ENCODE data around the gene WDR7. TPM values are rescaled to one million over a fixed set of nuclear protein-coding genes. Genes with fewer than 3 reads are reported as not detected.

Gene WDR7
- total and polyA plus RNA-seq, 4 experiments from 2014 or later = 22.3 to 50.8 (median 36.2) TPM

GRCh38 chr18:57015451-57015850 lies 364.3 kb downstream of the WDR7 start:
- Mint-ChIP-seq H3K9me3 (no peaks in the 10 kb centered on the region), H3K4me1 (peaks cover 9 to 14% (median 13%) of the 10 kb centered on the region in 4 donors), H3K36me3 (peaks cover 4 to 9% of the 10 kb centered on the region in 2 donors), H3K4me3 (no peak overlapping the region), H3K27ac (no peak overlapping the region), H3K27me3 (no peaks in the 10 kb centered on the region)
- ChIA-PET CTCF (ENCODE audit: partially characterized antibody) (no interaction called here), POLR2A (ENCODE audit: partially characterized antibody) (no interaction called here)
- peaks cover 7% of the 10 kb centered on the region for H3K4me1 ChIP-seq (ENCODE audit: insufficient read depth, low read length)
- no peaks in the 10 kb centered on the region for H3K27me3 ChIP-seq (ENCODE audit: insufficient read depth, low read length)
- DNase-seq = no peak
- no peak overlapping the region for H3K27ac ChIP-seq (ENCODE audit: low read depth, low read length)
- no peak overlapping the region for H3K4me3 ChIP-seq (ENCODE audit: low read length in 2 of 2)
- no peaks in the 10 kb centered on the region for H3K36me3 ChIP-seq (ENCODE audit: insufficient read depth, low read length)
- intact Hi-C loops (cut with micrococcal nuclease) = no loop called here
- no peaks in the 10 kb centered on the region for H3K9me3 ChIP-seq (ENCODE audit: control insufficient read depth in 1 of 2, low read length in 2 of 2)

- Mint-ChIP-seq H3K27me3 (no peaks in the 10 kb centered on the region), H3K36me3 (peaks cover 23 to 27% of the 10 kb centered on the region in 2 donors), H3K27ac (no peak overlapping the region), H3K9me3 (no peaks in the 10 kb centered on the region), H3K4me1 (peaks cover 9 to 14% (median 13%) of the 10 kb centered on the region in 4 donors), H3K4me3 (no peak overlapping the region)
- ChIA-PET CTCF (ENCODE audit: partially characterized antibody) (interaction anchor here (1.9 kb wide), 1 partner anchor 18 kb away, joined by 3 read pairs; no protein-coding TSS in a partner anchor), POLR2A (ENCODE audit: partially characterized antibody) (no interaction called here)
- intact Hi-C loops (cut with micrococcal nuclease) = no loop called here
- Histone ChIP-seq H3K4me1 (ENCODE audit: insufficient read depth, low read length) (peaks cover 7% of the 10 kb centered on the region), H3K27ac (ENCODE audit: low read depth, low read length) (no peak overlapping the region), H3K27me3 (ENCODE audit: insufficient read depth, low read length) (no peaks in the 10 kb centered on the region), H3K4me3 (ENCODE audit: low read length in 2 of 2) (no peak overlapping the region), H3K36me3 (ENCODE audit: insufficient read depth, low read length) (no peaks in the 10 kb centered on the region), H3K9me3 (ENCODE audit: control insufficient read depth in 1 of 2, low read length in 2 of 2) (no peaks in the 10 kb centered on the region)
- DNase-seq = no peak
Measured at GRCh38 chr18:57018845-57019244, 367.7 kb downstream of the WDR7 start.

DNA sequence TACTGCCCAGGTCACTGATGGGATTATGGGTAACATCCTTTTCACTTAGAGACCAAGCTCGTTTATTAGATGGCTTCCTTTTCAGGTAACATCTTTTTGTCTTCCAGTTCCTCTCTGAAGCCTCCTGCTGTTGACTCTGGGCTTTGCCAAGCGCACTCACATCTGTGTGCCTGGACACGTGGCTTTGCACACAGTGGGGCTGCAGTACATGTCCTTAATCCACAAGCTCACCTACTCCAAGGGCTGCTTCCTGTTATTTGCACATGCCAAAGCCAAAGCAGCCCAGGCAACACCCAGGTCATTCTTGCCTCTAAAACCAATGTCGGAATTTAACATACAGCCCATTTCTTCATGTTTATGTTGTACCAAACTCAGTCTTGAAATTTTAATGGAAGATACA lies 371.6 kb downstream of the WDR7 start:
- peaks cover 0 to under 1% (median under 1%) of the 10 kb centered on the region in 4 donors for H3K4me1 Mint-ChIP-seq
- H3K4me3 Mint-ChIP-seq = no peak overlapping the region
- no peak for DNase-seq
- H3K36me3 Mint-ChIP-seq = peaks cover 50 to 54% of the 10 kb centered on the region in 2 donors
- intact Hi-C loops (cut with micrococcal nuclease) = no loop called here
- no peak overlapping the region for H3K4me3 ChIP-seq (ENCODE audit: low read length in 2 of 2)
- peaks cover 9% of the 10 kb centered on the region for H3K36me3 ChIP-seq (ENCODE audit: insufficient read depth, low read length)
- ChIA-PET POLR2A (ENCODE audit: partially characterized antibody) (no interaction called here), CTCF (ENCODE audit: partially characterized antibody) (no interaction called here)
- H3K27me3 ChIP-seq (ENCODE audit: insufficient read depth, low read length) = no peaks in the 10 kb centered on the region
- no peak overlapping the region for H3K27ac ChIP-seq (ENCODE audit: low read depth, low read length)
- no peaks in the 10 kb centered on the region for H3K9me3 ChIP-seq (ENCODE audit: control insufficient read depth in 1 of 2, low read length in 2 of 2)
- H3K9me3 Mint-ChIP-seq = no peaks in the 10 kb centered on the region
- no peaks in the 10 kb centered on the region for H3K4me1 ChIP-seq (ENCODE audit: insufficient read depth, low read length)
- no peaks in the 10 kb centered on the region for H3K27me3 Mint-ChIP-seq
- H3K27ac Mint-ChIP-seq = peak overlapping the region in 2 of 7 donors; percentile 23 to 68

DNA sequence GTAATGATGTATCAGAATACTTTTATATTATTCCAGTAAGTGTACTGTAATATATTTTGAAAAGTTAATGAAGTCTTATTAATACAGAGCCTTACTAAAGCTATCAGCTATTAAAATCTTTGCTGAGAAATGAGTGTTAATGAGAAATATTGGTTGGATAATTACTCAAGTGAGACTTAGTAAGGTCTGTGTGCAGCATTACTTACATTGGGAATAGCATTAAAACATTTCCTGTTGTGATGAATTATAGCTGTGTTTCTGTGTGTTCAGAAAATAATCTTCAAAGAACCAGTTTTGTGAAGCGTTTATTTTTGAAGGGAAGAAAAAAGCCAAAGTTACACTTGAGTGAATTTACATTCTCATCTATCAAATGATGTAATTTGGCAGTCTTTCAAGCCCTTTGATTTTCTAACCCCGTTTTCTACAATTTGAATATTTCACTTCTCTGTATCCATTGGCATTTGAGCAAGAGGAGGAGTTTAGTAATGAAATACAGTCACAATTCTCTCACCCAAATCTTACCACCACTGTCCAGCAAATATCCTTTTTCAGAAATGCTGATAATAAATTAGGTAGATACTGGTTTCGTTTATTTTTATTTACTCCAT lies 372.2 kb downstream of the WDR7 start:
- Histone ChIP-seq H3K27ac (ENCODE audit: low read depth, low read length) (no peak overlapping the region), H3K4me1 (ENCODE audit: insufficient read depth, low read length) (no peaks in the 10 kb centered on the region), H3K36me3 (ENCODE audit: insufficient read depth, low read length) (peaks cover 13% of the 10 kb centered on the region), H3K9me3 (ENCODE audit: control insufficient read depth in 1 of 2, low read length in 2 of 2) (no peaks in the 10 kb centered on the region), H3K27me3 (ENCODE audit: insufficient read depth, low read length) (no peaks in the 10 kb centered on the region), H3K4me3 (ENCODE audit: low read length in 2 of 2) (no peak overlapping the region)
- H3K36me3 Mint-ChIP-seq = peaks cover 54 to 56% of the 10 kb centered on the region in 2 donors
- intact Hi-C loops (cut with micrococcal nuclease) = no loop called here
- ChIA-PET CTCF (ENCODE audit: partially characterized antibody) (no interaction called here), POLR2A (ENCODE audit: partially characterized antibody) (no interaction called here)
- no peaks in the 10 kb centered on the region for H3K27me3 Mint-ChIP-seq
- DNase-seq = no peak
- H3K4me1 Mint-ChIP-seq = no peaks in the 10 kb centered on the region
- H3K4me3 Mint-ChIP-seq = no peak overlapping the region
- no peaks in the 10 kb centered on the region for H3K9me3 Mint-ChIP-seq
- H3K27ac Mint-ChIP-seq = no peak overlapping the region

GRCh38 chr18:57025540-57025939 lies 374.4 kb downstream of the WDR7 start:
- Mint-ChIP-seq H3K27ac (no peak overlapping the region), H3K4me3 (no peak overlapping the region), H3K27me3 (no peaks in the 10 kb centered on the region), H3K9me3 (no peaks in the 10 kb centered on the region), H3K36me3 (peaks cover 68 to 70% of the 10 kb centered on the region in 2 donors), H3K4me1 (no peaks in the 10 kb centered on the region)
- POLR2A ChIA-PET (ENCODE audit: partially characterized antibody) = no interaction called here
- H3K36me3 ChIP-seq (ENCODE audit: insufficient read depth, low read length) = peaks cover 13% of the 10 kb centered on the region
- no peaks in the 10 kb centered on the region for H3K27me3 ChIP-seq (ENCODE audit: insufficient read depth, low read length)
- H3K4me1 ChIP-seq (ENCODE audit: insufficient read depth, low read length) = no peaks in the 10 kb centered on the region
- CTCF ChIA-PET (ENCODE audit: partially characterized antibody) = no interaction called here
- no peak for DNase-seq
- intact Hi-C loops (cut with micrococcal nuclease) = no loop called here
- no peak overlapping the region for H3K27ac ChIP-seq (ENCODE audit: low read depth, low read length)
- H3K4me3 ChIP-seq (ENCODE audit: low read length in 2 of 2) = no peak overlapping the region
- H3K9me3 ChIP-seq (ENCODE audit: control insufficient read depth in 1 of 2, low read length in 2 of 2) = no peaks in the 10 kb centered on the region

- no peak for DNase-seq
- H3K4me1 Mint-ChIP-seq = no peaks in the 10 kb centered on the region
- no peaks in the 10 kb centered on the region for H3K27me3 Mint-ChIP-seq
- CTCF ChIA-PET (ENCODE audit: partially characterized antibody) = no interaction called here
- no peaks in the 10 kb centered on the region for H3K9me3 ChIP-seq (ENCODE audit: control insufficient read depth in 1 of 2, low read length in 2 of 2)
- peaks cover 69 to 70% of the 10 kb centered on the region in 2 donors for H3K36me3 Mint-ChIP-seq
- intact Hi-C loops (cut with micrococcal nuclease) = no loop called here
- POLR2A ChIA-PET (ENCODE audit: partially characterized antibody) = no interaction called here
- no peaks in the 10 kb centered on the region for H3K27me3 ChIP-seq (ENCODE audit: insufficient read depth, low read length)
- no peaks in the 10 kb centered on the region for H3K9me3 Mint-ChIP-seq
- H3K4me3 ChIP-seq (ENCODE audit: low read length in 2 of 2) = no peak overlapping the region
- H3K36me3 ChIP-seq (ENCODE audit: insufficient read depth, low read length) = peaks cover 13% of the 10 kb centered on the region
- no peak overlapping the region for H3K27ac ChIP-seq (ENCODE audit: low read depth, low read length)
- H3K4me3 Mint-ChIP-seq = no peak overlapping the region
- H3K27ac Mint-ChIP-seq = no peak overlapping the region
- no peaks in the 10 kb centered on the region for H3K4me1 ChIP-seq (ENCODE audit: insufficient read depth, low read length)
Measured at GRCh38 chr18:57026316-57026715, 375.2 kb downstream of the WDR7 start.

DNA sequence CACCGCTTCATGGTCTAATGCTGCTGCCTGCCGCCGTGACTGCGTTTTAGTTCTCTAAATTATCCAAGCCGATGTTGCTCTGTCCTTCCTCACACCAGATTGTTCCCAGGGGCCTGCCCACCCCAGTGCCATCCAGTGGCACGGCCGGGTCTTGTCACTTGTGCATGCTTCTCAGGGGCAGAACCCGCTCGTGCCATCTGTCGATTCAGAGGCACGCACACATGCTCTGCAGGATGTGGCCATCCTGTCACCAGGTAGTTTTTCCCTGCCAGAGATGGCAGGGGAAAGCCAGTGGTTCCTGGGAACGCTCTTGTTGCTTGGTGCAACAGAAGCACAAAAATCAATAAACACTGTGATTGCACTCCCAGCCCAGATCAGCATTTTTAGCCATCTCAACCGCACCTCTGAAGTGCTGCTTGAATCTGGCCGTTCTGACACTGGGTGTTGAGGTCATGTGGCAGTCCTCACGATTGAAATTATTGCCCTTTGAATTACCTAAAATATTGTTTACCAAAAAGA lies 376.1 kb downstream of the WDR7 start:
- no peak overlapping the region for H3K27ac ChIP-seq (ENCODE audit: low read depth, low read length)
- POLR2A ChIA-PET (ENCODE audit: partially characterized antibody) = no interaction called here
- CTCF ChIA-PET (ENCODE audit: partially characterized antibody) = no interaction called here
- Mint-ChIP-seq H3K27ac (no peak overlapping the region), H3K9me3 (no peaks in the 10 kb centered on the region), H3K36me3 (peaks cover 67 to 71% of the 10 kb centered on the region in 2 donors), H3K27me3 (no peaks in the 10 kb centered on the region), H3K4me1 (no peaks in the 10 kb centered on the region), H3K4me3 (no peak overlapping the region)
- no peak for DNase-seq
- H3K27me3 ChIP-seq (ENCODE audit: insufficient read depth, low read length) = no peaks in the 10 kb centered on the region
- H3K36me3 ChIP-seq (ENCODE audit: insufficient read depth, low read length) = peaks cover 13% of the 10 kb centered on the region
- intact Hi-C loops (cut with micrococcal nuclease) = no loop called here
- no peak overlapping the region for H3K4me3 ChIP-seq (ENCODE audit: low read length in 2 of 2)
- no peaks in the 10 kb centered on the region for H3K4me1 ChIP-seq (ENCODE audit: insufficient read depth, low read length)
- no peaks in the 10 kb centered on the region for H3K9me3 ChIP-seq (ENCODE audit: control insufficient read depth in 1 of 2, low read length in 2 of 2)
